H1 (cell line): ENCODE results near the gene ERGIC3. TPM values are rescaled to one million over a fixed set of nuclear protein-coding genes. Genes with fewer than 3 reads are reported as not detected.

Experiments used
- MAFK ChIP-seq: IDR thresholded peaks from 2 replicates; pipeline ENCODE4 v1.6.1; 2012; ENCODE audit warnings: low read depth, mild to moderate bottlenecking, improper control_type of control experiment, low read length
- polyA plus RNA-seq, 7 experiments: library from polyadenylated mRNA; depleted of rRNA in 3 of 7; stranded (reverse) in 5 of 7; unstranded in 2 of 7; fragments of >200 nt in 5 of 7; fragments of 200-250 nt in 2 of 7; gene quantifications; 1 replicate in 5 of 7; 2 replicates in 1 of 7; 4 replicates in 1 of 7; pipeline versions ENCODE4 v1.2.1 to v1.2.3, GENCODE V29; 2011 to 2013; ENCODE audit warnings: missing spikeins in 2 of 7, mixed read lengths in 2 of 7
- total RNA-seq: library from RNA; stranded (reverse); fragmentation: NEBNext Ultra II Directional; extraction: Animal tissue kit (Norgen Biotek cat#: 25700); gene quantifications from 2 replicates; pipeline ENCODE4 v1.2.1, GENCODE V29; 2021

ERGIC3 gene
- total and polyA plus RNA-seq, 2 of the 8 experiments (the other 6 are each of a cell fraction or from before 2014, with no cell fraction given), result 178 to 341 TPM

GRCh38 chr20:35595456-35595855 is 53.6 kb downstream of the ERGIC3 start (continued):
- TF ChIP-seq MAFK, result no peak
